HUES64 (cell line): ENCODE results near the gene SEMA6B.

Experiments used
- H3K27ac ChIP-seq: 2 replicates; pipeline ENCODE4 v1.7.0; 2013; ENCODE audit warnings: low read depth, low read length, inconsistent platforms
- H3K27me3 ChIP-seq: 2 replicates; pipeline ENCODE4 v1.6.1; 2013; ENCODE audit warnings: mild to moderate bottlenecking, low read length; ENCODE audit not compliant: insufficient read depth
- H3K36me3 ChIP-seq: 2 replicates; pipeline ENCODE4 v1.6.1; 2013; ENCODE audit warnings: mild to moderate bottlenecking, low read length; ENCODE audit not compliant: insufficient read depth
- H3K4me1 ChIP-seq: 2 replicates; pipeline ENCODE4 v1.6.1; 2013; ENCODE audit warnings: mild to moderate bottlenecking, low read length, moderate library complexity; ENCODE audit not compliant: insufficient read depth
- H3K4me3 ChIP-seq: 2 replicates; pipeline ENCODE4 v1.5.1; 2013; ENCODE audit warnings: mild to moderate bottlenecking, low read length, moderate library complexity
- H3K9ac ChIP-seq: 2 replicates; pipeline ENCODE4 v1.6.1; 2013; ENCODE audit warnings: mild to moderate bottlenecking, low read depth, low read length
- H3K9me3 ChIP-seq: 2 replicates; pipeline ENCODE4 v1.6.1; 2013; ENCODE audit warnings: low read depth, low read length; ENCODE audit not compliant: insufficient read depth
- WGBS: fragments of 150-250, 120-280 bp; methylation state at CpG from one replicate; pipeline ENCODE4 v1.1.7; 2013; ENCODE audit warnings: missing lambda C conversion rate; 5-methylcytosine and 5-hydroxymethylcytosine counted together

SEMA6B gene

DNA sequence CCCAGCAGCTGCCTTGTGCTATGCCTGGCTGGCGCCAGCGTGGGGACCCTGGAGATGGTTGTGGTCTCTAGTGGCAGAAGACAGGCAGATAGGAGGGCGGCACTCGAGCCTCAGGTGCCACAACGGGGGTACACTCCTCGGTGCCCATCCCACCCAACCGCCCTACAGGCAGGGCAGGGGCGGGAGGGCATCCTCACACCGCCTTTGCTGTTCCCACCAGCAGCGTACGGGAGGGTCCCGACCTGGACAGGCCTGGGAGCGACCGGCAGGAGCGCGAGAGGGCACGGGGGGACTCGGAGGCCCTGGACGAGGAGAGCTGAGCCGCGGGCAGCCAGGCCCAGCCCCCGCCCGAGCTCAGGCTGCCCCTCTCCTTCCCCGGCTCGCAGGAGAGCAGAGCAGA lies 57.8 kb downstream of the SEMA6B start:
- H3K4me3 ChIP-seq = no peak overlapping the region
- no peak overlapping the region for H3K9ac ChIP-seq

DNA sequence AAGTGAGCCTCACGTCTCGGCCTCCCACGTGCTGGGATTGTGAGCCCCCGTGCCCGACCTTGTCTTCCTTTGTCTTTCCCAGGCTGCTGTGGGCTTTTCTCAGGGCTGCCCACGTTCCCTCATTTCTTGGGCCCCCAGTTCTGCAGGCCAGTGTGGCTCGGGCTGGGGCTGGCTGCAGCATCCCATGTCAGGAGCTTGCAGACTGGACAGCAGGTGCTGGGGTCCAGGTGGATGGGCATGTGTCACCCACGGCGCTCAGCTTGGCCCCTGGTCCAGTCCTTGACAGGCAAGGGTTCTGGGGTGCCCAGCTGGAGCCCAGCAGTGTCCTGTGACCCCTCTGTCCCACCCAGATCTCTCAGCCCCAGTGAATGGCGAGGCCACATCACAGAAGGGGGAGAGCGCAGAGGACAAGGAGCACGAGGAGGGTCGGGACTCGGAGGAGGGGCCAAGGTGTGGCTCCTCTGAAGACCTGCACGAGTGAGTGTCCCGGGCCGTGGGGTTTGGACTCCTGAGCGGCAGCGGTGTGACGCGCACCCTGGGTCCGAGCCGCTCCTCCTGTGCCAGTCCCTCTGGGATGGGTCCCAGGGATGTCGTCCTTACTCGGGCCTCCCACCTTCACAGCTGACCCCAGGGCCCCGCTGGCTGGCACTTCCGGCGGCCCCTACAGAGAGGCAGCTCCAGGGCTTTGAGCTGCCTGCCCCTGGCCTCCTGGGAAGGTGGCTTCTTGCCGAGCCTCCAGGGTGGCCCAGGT lies 58.5 kb downstream of the SEMA6B start:
- peaks cover 73% of the 10 kb centered on the region for H3K36me3 ChIP-seq

More for the DNA sequence above, 57.8 kb downstream of the SEMA6B start:
- WGBS = 91% methylated on average over 25 of the region's 25 CpGs
- Histone ChIP-seq H3K4me1 (no peaks in the 10 kb centered on the region), H3K36me3 (peaks cover 69% of the 10 kb centered on the region), H3K27me3 (no peaks in the 10 kb centered on the region), H3K27ac (no peak overlapping the region), H3K9me3 (no peaks in the 10 kb centered on the region)

DNA sequence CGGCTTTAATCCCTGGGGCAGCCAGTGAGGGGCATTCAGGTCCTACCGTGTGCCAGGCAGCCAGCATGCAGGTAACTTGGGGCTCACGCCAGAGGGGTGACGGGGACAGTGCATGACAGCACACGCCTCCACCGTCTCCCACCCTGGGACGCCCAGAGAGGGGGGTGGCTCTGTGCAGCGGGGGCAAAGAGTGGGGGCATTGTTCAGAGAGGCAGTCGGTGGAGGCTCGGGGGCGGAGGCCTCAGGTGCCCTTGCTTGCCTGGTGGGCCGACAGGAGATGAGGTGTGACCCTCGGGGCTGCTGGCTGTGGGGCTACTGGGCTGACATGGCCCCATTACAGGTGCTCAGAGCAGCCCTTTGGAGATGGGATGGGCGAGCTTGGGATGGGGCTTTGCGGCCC lies 59.6 kb downstream of the SEMA6B start:
- 93% methylated on average over 15 of the region's 15 CpGs for WGBS
- no peaks in the 10 kb centered on the region for H3K27me3 ChIP-seq
- H3K27ac ChIP-seq = no peak overlapping the region
- peaks cover 75% of the 10 kb centered on the region for H3K36me3 ChIP-seq
- H3K4me3 ChIP-seq = no peak overlapping the region
- H3K4me1 ChIP-seq = no peaks in the 10 kb centered on the region
- no peak overlapping the region for H3K9ac ChIP-seq
- no peaks in the 10 kb centered on the region for H3K9me3 ChIP-seq

More for the DNA sequence above, 58.5 kb downstream of the SEMA6B start:
- no peaks in the 10 kb centered on the region for H3K27me3 ChIP-seq
- H3K9me3 ChIP-seq = no peaks in the 10 kb centered on the region
- no peaks in the 10 kb centered on the region for H3K4me1 ChIP-seq
- 95% methylated on average over 29 of the region's 29 CpGs for WGBS
- H3K27ac ChIP-seq = no peak overlapping the region
- no peak overlapping the region for H3K9ac ChIP-seq
- no peak overlapping the region for H3K4me3 ChIP-seq

DNA sequence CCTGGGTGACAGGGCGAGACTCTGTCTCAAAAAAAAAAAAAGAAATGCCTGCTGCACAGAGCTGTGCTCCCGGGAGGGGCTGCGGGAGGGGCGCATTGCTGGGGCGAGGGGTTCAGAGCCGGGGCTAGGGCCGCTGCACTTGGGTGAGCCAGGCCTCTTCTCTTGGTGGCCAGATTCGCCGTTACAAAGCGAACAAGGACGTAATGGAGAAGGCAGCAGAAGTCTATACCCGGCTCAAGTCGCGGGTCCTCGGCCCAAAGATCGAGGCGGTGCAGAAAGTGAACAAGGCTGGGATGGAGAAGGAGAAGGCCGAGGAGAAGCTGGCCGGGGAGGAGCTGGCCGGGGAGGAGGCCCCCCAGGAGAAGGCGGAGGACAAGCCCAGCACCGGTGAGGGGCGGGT lies 60.2 kb downstream of the SEMA6B start:
- Histone ChIP-seq H3K9ac (no peak overlapping the region), H3K36me3 (peaks cover 77% of the 10 kb centered on the region), H3K27ac (no peak overlapping the region), H3K27me3 (no peaks in the 10 kb centered on the region), H3K9me3 (no peaks in the 10 kb centered on the region), H3K4me3 (no peak overlapping the region), H3K4me1 (no peaks in the 10 kb centered on the region)
- WGBS = 94% methylated on average over 23 of the region's 23 CpGs

DNA sequence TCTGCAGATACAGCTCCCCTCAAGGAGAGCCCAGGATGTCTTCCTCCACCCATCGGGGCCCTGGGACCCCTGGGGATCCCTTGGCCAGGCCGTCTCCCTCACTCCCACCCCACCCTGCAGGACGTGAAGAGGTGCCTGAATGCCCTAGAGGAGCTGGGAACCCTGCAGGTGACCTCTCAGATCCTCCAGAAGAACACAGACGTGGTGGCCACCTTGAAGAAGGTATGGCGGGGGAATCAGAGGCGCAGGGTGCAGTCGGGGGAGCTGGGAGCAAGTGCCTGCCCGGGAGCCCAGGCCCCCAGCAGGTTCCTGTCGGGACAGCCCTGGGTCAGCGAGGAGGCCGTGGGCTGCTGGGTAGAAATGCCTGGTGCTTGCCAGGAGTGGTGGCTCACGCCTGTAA lies 60.8 kb downstream of the SEMA6B start:
- no peak overlapping the region for H3K27ac ChIP-seq
- WGBS = 92% methylated on average over 12 of the region's 12 CpGs

DNA sequence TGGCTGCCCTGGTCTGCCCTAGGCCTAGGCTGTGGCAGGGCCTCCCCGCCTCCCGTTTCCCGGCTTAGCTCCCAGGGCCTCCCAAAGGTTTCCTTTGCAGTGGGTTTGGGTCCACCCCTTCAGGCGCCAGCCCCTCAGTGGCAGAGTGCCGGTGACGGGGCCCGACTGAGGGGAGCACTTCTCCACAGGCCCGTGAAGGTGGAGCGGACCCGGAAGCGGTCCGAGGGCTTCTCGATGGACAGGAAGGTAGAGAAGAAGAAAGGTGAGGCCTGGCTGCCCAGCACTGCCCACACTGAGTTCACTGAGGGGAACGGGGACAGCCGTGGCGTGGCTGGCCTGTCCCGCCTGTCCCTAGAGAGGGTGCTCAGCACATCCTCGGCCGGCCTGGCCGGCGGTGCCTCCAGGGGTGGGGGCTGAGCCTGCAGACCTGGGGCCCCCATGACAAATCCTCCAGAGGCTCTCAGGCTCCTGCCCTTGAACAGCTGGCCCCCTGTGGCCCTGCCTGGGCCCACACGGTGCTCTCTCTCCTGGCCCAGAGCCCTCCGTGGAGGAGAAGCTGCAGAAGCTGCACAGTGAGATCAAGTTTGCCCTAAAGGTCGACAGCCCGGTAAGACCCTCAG lies 61.6 kb downstream of the SEMA6B start:
- Histone ChIP-seq H3K36me3 (peaks cover 83% of the 10 kb centered on the region), H3K9ac (no peak overlapping the region), H3K27ac (no peak overlapping the region), H3K9me3 (no peaks in the 10 kb centered on the region), H3K4me1 (no peaks in the 10 kb centered on the region), H3K4me3 (no peak overlapping the region), H3K27me3 (no peaks in the 10 kb centered on the region)
- 95% methylated on average over 25 of the region's 25 CpGs for WGBS

More for the DNA sequence above, 60.8 kb downstream of the SEMA6B start:
- Histone ChIP-seq H3K27me3 (no peaks in the 10 kb centered on the region), H3K9ac (no peak overlapping the region), H3K36me3 (peaks cover 79% of the 10 kb centered on the region), H3K4me3 (no peak overlapping the region), H3K4me1 (no peaks in the 10 kb centered on the region), H3K9me3 (no peaks in the 10 kb centered on the region)

DNA sequence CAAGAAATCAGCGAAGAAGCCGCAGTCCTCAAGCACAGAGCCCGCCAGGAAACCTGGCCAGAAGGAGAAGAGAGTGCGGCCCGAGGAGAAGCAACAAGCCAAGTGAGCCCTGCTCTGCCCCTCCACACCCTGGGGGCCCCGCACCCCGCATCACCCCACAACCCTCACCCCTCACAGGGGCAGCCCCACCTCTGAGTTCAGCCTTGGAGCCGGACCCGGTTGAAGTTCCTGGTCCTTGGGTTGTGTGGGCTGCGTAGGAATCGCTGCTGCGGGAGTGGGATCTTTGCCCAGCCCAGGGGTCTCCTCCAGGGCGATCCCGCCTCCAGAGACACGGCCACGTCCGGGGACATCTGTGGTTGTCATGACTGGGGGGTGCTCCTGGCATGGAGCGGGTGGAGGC lies 63.2 kb downstream of the SEMA6B start:
- no peaks in the 10 kb centered on the region for H3K9me3 ChIP-seq
- H3K27ac ChIP-seq = no peak overlapping the region
- H3K4me1 ChIP-seq = no peaks in the 10 kb centered on the region
- WGBS = 91% methylated on average over 18 of the region's 18 CpGs
- H3K27me3 ChIP-seq = no peaks in the 10 kb centered on the region
- H3K4me3 ChIP-seq = no peak overlapping the region
- H3K9ac ChIP-seq = no peak overlapping the region
- H3K36me3 ChIP-seq = peaks cover 83% of the 10 kb centered on the region

DNA sequence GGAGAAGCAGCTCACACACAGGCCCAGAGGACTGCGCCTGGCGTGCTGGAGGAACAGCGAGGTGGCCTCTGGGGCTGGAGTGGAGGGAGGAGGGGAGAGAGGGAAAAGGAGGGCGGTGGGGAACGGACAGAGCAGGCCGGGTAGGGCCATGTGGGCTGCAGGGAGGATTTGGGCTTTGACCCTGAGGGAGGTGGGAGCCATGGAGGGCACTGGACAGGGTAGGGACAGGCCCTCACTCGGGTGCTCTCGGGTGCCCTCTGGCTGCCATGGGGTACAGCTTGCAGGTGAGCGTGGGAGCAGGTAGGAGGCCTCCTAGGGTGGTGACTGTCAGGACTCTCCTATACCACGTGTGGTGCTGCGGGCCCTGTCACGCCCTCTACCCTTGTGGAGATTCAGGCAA lies 64.0 kb downstream of the SEMA6B start:
- Histone ChIP-seq H3K4me3 (no peak overlapping the region), H3K9ac (no peak overlapping the region), H3K27me3 (no peaks in the 10 kb centered on the region), H3K9me3 (no peaks in the 10 kb centered on the region), H3K27ac (no peak overlapping the region), H3K4me1 (no peaks in the 10 kb centered on the region), H3K36me3 (peaks cover 83% of the 10 kb centered on the region)
- WGBS = 92% methylated on average over 12 of the region's 12 CpGs

DNA sequence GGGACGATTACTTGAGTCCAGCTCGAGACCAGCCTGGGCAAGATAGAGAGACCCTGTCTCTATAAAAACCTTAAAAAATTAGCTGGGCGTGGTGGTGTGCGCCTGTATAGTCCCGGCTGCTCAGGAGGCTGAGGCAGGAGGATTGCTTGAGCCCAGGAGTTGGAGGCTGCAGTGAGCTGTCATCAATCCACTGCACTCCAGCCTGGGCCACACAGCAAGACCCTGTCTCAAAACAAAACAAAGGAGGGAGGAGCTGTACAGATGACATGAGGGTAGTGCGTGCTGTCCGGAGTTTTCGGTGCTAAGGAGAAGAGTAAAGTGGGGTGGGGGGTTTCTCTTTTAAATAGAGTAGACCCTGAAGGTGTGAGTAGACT lies 64.8 kb downstream of the SEMA6B start:
- Histone ChIP-seq H3K9me3 (no peaks in the 10 kb centered on the region), H3K36me3 (peaks cover 85% of the 10 kb centered on the region), H3K27ac (no peak overlapping the region), H3K4me3 (no peak overlapping the region), H3K27me3 (no peaks in the 10 kb centered on the region), H3K9ac (no peak overlapping the region), H3K4me1 (no peaks in the 10 kb centered on the region)
- 96% methylated on average over 8 of the region's 8 CpGs for WGBS

DNA sequence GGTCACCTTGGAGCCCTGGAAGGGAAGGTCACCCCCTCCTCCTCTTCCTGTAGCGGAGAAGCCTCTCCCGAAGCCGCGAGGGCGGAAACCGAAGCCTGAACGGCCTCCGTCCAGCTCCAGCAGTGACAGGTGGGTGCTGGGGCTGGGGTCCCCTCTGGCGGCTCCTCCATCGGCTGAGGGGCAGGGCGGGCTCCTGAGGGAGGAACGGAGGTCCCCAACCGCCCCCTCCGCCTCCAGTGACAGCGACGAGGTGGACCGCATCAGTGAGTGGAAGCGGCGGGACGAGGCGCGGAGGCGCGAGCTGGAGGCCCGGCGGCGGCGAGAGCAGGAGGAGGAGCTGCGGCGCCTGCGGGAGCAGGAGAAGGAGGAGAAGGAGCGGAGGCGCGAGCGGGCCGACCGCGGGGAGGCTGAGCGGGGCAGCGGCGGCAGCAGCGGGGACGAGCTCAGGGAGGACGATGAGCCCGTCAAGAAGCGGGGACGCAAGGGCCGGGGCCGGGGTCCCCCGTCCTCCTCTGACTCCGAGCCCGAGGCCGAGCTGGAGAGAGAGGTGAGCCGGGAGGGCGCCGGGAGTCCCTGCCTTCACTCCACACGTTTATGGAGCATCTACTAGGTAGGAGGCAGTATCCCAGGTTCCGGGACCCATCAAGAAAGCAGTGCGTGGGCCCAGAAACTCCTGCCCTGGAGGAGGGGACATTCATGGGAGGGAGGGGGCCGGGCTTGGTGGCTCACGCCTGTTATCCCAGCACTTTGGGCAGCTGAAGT lies 65.4 kb downstream of the SEMA6B start:
- Histone ChIP-seq H3K4me3 (no peak overlapping the region), H3K9me3 (no peaks in the 10 kb centered on the region), H3K36me3 (peaks cover 87% of the 10 kb centered on the region), H3K27me3 (no peaks in the 10 kb centered on the region), H3K4me1 (no peaks in the 10 kb centered on the region), H3K9ac (no peak overlapping the region), H3K27ac (no peak overlapping the region)
- WGBS = 96% methylated on average over 61 of the region's 61 CpGs
